ENCODE data around the gene PLEKHH2. TPM values are rescaled to one million over a fixed set of nuclear protein-coding genes. Genes with fewer than 3 reads are reported as not detected.
A peak's percentile ranks its signal among the peaks of the same experiment; 100 is the strongest.

PLEKHH2 gene
- total and polyA plus RNA-seq, 2 of the 13 experiments (the other 11 are each of a cell fraction or from before 2014, with no cell fraction given), result 1.1 to 3.0 TPM

- peak; percentile 92 for TF ChIP-seq HNF1B (CRISPR knock-in tag; IDR thresholded peaks at IDR 0.05)
- TF ChIP-seq ZNF615 (CRISPR knock-in tag; IDR thresholded peaks at IDR 0.05; ENCODE audit: borderline replicate concordance), result 0 out of 2 replicates have a peak, but pooled peaks have one; percentile 87
- TF ChIP-seq, protein P1, sequence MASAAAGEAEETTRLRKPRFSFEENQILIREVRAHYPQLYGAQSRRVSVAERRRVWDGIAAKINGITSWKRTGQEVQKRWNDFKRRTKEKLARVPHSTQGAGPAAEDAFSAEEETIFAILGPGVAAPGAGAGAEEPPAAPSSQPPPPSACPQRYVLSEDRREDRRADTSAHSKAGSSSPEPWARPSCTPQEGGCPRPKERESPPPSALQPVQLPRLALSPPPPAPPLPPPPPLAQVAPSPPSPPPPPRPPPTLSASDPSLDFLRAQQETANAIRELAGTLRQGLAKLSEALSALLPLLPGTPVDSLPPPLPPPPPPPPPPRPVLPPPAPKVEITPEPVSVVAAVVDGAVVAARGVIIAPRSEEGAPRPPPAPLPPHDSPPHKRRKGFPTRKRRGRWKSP (CRISPR knock-in tag; IDR thresholded peaks at IDR 0.05), result peak; percentile 93
- peak; percentile 98 for TF ChIP-seq ATF7 (IDR thresholded peaks at IDR 0.05)
- TF ChIP-seq ATF7 (CRISPR knock-in tag; IDR thresholded peaks at IDR 0.05), result peak; percentile 97
- TF ChIP-seq, protein P2, sequence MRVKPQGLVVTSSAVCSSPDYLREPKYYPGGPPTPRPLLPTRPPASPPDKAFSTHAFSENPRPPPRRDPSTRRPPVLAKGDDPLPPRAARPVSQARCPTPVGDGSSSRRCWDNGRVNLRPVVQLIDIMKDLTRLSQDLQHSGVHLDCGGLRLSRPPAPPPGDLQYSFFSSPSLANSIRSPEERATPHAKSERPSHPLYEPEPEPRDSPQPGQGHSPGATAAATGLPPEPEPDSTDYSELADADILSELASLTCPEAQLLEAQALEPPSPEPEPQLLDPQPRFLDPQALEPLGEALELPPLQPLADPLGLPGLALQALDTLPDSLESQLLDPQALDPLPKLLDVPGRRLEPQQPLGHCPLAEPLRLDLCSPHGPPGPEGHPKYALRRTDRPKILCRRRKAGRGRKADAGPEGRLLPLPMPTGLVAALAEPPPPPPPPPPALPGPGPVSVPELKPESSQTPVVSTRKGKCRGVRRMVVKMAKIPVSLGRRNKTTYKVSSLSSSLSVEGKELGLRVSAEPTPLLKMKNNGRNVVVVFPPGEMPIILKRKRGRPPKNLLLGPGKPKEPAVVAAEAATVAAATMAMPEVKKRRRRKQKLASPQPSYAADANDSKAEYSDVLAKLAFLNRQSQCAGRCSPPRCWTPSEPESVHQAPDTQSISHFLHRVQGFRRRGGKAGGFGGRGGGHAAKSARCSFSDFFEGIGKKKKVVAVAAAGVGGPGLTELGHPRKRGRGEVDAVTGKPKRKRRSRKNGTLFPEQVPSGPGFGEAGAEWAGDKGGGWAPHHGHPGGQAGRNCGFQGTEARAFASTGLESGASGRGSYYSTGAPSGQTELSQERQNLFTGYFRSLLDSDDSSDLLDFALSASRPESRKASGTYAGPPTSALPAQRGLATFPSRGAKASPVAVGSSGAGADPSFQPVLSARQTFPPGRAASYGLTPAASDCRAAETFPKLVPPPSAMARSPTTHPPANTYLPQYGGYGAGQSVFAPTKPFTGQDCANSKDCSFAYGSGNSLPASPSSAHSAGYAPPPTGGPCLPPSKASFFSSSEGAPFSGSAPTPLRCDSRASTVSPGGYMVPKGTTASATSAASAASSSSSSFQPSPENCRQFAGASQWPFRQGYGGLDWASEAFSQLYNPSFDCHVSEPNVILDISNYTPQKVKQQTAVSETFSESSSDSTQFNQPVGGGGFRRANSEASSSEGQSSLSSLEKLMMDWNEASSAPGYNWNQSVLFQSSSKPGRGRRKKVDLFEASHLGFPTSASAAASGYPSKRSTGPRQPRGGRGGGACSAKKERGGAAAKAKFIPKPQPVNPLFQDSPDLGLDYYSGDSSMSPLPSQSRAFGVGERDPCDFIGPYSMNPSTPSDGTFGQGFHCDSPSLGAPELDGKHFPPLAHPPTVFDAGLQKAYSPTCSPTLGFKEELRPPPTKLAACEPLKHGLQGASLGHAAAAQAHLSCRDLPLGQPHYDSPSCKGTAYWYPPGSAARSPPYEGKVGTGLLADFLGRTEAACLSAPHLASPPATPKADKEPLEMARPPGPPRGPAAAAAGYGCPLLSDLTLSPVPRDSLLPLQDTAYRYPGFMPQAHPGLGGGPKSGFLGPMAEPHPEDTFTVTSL (CRISPR knock-in tag; IDR thresholded peaks at IDR 0.05; ENCODE audit: borderline replicate concordance), result no peak
- peak; percentile 8; the same call in 1 of the 2 replicates for TF ChIP-seq BCL6 (CRISPR knock-in tag; IDR thresholded peaks at IDR 0.05)
- TF ChIP-seq ZNF710 (CRISPR knock-in tag; IDR thresholded peaks at IDR 0.05; ENCODE audit: borderline replicate concordance), result peak; percentile 78; the same call in 1 of the 2 replicates
- peak; percentile 99 for TF ChIP-seq SAP130 (CRISPR knock-in tag; IDR thresholded peaks at IDR 0.05; ENCODE audit: low read depth)
- 0 out of 2 replicates have a peak, but pooled peaks have one; percentile 11 for TF ChIP-seq ARID2 (CRISPR knock-in tag; IDR thresholded peaks at IDR 0.05; ENCODE audit: borderline replicate concordance)
- TF ChIP-seq KLF15 (CRISPR knock-in tag; IDR thresholded peaks at IDR 0.05; ENCODE audit: borderline replicate concordance), result peak; percentile 21; the same call in 1 of the 2 replicates
- TF ChIP-seq LCORL (IDR thresholded peaks at IDR 0.05), result 0 out of 2 replicates have a peak, but pooled peaks have one; percentile 3
- TF ChIP-seq LCORL (CRISPR knock-in tag; IDR thresholded peaks at IDR 0.05), result peak; percentile 55; the same call in 1 of the 2 replicates
- TF ChIP-seq U2AF1 (optimal IDR thresholded peaks at IDR 0.05; ENCODE audit: low read depth, low read length), result peak; percentile 92
- TF ChIP-seq RBAK (CRISPR knock-in tag; IDR thresholded peaks at IDR 0.05), result peak; percentile 43; the same call in 1 of the 2 replicates
- TF ChIP-seq, protein P3, sequence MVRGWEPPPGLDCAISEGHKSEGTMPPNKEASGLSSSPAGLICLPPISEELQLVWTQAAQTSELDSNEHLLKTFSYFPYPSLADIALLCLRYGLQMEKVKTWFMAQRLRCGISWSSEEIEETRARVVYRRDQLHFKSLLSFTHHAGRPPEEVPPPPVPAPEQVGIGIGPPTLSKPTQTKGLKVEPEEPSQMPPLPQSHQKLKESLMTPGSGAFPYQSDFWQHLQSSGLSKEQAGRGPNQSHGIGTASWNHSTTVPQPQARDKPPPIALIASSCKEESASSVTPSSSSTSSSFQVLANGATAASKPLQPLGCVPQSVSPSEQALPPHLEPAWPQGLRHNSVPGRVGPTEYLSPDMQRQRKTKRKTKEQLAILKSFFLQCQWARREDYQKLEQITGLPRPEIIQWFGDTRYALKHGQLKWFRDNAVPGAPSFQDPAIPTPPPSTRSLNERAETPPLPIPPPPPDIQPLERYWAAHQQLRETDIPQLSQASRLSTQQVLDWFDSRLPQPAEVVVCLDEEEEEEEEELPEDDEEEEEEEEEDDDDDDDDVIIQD (CRISPR knock-in tag; IDR thresholded peaks at IDR 0.05; ENCODE audit: low read depth), result peak; percentile 91
Observed at GRCh38 chr2:43595603-43596412, 41.3 kb upstream of the PLEKHH2 start, which contains the start of gene THADA (continued).
